Loucy (cell line): ENCODE measurements around the gene CES5A.

Source experiments
- H2AFZ ChIP-seq: fragments of 200-600 bp; sonication (generic); 2 replicates; pipeline ENCODE4 v1.6.0; 2016; ENCODE audit warnings: antibody characterized with exemption, mild to moderate bottlenecking, low read length, moderate library complexity
- H3F3A ChIP-seq: fragments of 200-600 bp; 2 replicates; pipeline ENCODE4 v1.6.0; 2016; ENCODE audit warnings: antibody characterized with exemption, low read depth, mild to moderate bottlenecking
- H3K27me3 ChIP-seq: fragments of 200-600 bp; sonication (generic); 2 replicates; pipeline ENCODE4 v1.6.1; 2014; ENCODE audit warnings: low read length, mild to moderate bottlenecking; ENCODE audit not compliant: insufficient read depth, poor library complexity, severe bottlenecking
- H3K36me3 ChIP-seq: fragments of 200-600 bp; sonication (generic); 2 replicates; pipeline ENCODE4 v1.6.1; 2016; ENCODE audit warnings: low read length; ENCODE audit not compliant: insufficient read depth
- H3K4me1 ChIP-seq: fragments of 200-600 bp; sonication (generic); 2 replicates; pipeline ENCODE4 v1.5.1; 2014; ENCODE audit warnings: low read length, mild to moderate bottlenecking; ENCODE audit not compliant: insufficient read depth, poor library complexity, severe bottlenecking
- H3K4me2 ChIP-seq: fragments of 200-600 bp; sonication (generic); 2 replicates; pipeline ENCODE4 v1.6.0; 2014; ENCODE audit warnings: antibody characterized with exemption, low read length, low read depth, mild to moderate bottlenecking; ENCODE audit not compliant: poor library complexity, severe bottlenecking
- H3K4me3 ChIP-seq: fragments of 200-600 bp; sonication (generic); 2 replicates; pipeline ENCODE4 v1.5.1; 2014; ENCODE audit warnings: low read length, mild to moderate bottlenecking, mixed read lengths; ENCODE audit not compliant: poor library complexity, severe bottlenecking
- H3K79me2 ChIP-seq: fragments of 200-600 bp; sonication (generic); 2 replicates; pipeline ENCODE4 v1.6.1; 2014; ENCODE audit warnings: low read length; ENCODE audit not compliant: insufficient read depth
- H3K9ac ChIP-seq: fragments of 200-600 bp; sonication (generic); 2 replicates; pipeline ENCODE4 v1.6.0; 2014; ENCODE audit warnings: mild to moderate bottlenecking, low read depth, low read length, moderate library complexity; ENCODE audit not compliant: poor library complexity, severe bottlenecking
- H3K9me2 ChIP-seq: fragments of 200-600 bp; sonication (generic); replicated peaks from 2 replicates; pipeline ENCODE4 v1.6.1; 2016; ENCODE audit warnings: low read depth, low read length, mixed read lengths
- H3K9me3 ChIP-seq: fragments of 200-600 bp; sonication (generic); 2 replicates; pipeline ENCODE4 v1.6.1; 2014; ENCODE audit warnings: mild to moderate bottlenecking, antibody characterized with exemption, low read length, low read depth; ENCODE audit not compliant: insufficient read depth
- H4K20me1 ChIP-seq: fragments of 200-600 bp; sonication (generic); 2 replicates; pipeline ENCODE4 v1.6.0; 2014; ENCODE audit warnings: antibody characterized with exemption, low read length, mild to moderate bottlenecking; ENCODE audit not compliant: insufficient read depth, poor library complexity, severe bottlenecking
- EZH2phosphoT487 ChIP-seq: fragments of 200-600 bp; IDR thresholded peaks from 2 replicates; pipeline ENCODE4 v1.6.1; 2018; ENCODE audit warnings: antibody characterized with exemption, mild to moderate bottlenecking, moderate library complexity, borderline replicate concordance
- TF ChIP-seq, protein P1 (sequence below): fragments of 200-600 bp; sonication (generic); conservative IDR thresholded peaks from 2 replicates; pipeline ENCODE4 v1.5.1; 2014; ENCODE audit warnings: mild to moderate bottlenecking, antibody characterized with exemption, low read length

Gene CES5A

DNA sequence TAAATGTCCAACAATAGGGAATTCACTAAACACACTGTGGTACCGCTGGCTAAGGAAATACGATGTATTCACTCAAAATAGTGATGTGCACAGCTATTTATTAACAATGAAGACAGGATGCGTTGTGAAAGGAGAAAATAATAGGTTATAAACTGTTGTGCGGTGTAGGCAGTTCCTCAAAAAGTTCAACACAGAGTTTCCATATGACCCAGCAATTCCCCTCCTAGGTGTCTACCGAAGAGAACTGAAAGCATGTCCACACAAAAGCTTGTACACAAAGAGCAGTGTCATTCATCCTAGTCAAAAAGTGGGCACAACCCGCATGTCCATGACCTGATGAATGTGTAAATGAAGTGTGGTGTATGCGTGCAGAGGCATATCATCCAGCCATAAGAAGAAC is 41.1 kb downstream of the CES5A start:
- Histone ChIP-seq H3K4me1 (no peaks in the 10 kb centered on the region), H3K9me2 (no peaks in the 10 kb centered on the region), H3K36me3 (no peaks in the 10 kb centered on the region), H3K9me3 (no peaks in the 10 kb centered on the region), H2AFZ (no peak overlapping the region), H3F3A (no peaks in the 10 kb centered on the region), H4K20me1 (no peaks in the 10 kb centered on the region), H3K79me2 (no peaks in the 10 kb centered on the region), H3K4me2 (no peak overlapping the region), H3K27me3 (no peaks in the 10 kb centered on the region), H3K4me3 (no peak overlapping the region), H3K9ac (no peak overlapping the region)
- TF ChIP-seq, protein P1, sequence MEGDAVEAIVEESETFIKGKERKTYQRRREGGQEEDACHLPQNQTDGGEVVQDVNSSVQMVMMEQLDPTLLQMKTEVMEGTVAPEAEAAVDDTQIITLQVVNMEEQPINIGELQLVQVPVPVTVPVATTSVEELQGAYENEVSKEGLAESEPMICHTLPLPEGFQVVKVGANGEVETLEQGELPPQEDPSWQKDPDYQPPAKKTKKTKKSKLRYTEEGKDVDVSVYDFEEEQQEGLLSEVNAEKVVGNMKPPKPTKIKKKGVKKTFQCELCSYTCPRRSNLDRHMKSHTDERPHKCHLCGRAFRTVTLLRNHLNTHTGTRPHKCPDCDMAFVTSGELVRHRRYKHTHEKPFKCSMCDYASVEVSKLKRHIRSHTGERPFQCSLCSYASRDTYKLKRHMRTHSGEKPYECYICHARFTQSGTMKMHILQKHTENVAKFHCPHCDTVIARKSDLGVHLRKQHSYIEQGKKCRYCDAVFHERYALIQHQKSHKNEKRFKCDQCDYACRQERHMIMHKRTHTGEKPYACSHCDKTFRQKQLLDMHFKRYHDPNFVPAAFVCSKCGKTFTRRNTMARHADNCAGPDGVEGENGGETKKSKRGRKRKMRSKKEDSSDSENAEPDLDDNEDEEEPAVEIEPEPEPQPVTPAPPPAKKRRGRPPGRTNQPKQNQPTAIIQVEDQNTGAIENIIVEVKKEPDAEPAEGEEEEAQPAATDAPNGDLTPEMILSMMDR: no peak
- TF ChIP-seq EZH2phosphoT487: no peak

DNA sequence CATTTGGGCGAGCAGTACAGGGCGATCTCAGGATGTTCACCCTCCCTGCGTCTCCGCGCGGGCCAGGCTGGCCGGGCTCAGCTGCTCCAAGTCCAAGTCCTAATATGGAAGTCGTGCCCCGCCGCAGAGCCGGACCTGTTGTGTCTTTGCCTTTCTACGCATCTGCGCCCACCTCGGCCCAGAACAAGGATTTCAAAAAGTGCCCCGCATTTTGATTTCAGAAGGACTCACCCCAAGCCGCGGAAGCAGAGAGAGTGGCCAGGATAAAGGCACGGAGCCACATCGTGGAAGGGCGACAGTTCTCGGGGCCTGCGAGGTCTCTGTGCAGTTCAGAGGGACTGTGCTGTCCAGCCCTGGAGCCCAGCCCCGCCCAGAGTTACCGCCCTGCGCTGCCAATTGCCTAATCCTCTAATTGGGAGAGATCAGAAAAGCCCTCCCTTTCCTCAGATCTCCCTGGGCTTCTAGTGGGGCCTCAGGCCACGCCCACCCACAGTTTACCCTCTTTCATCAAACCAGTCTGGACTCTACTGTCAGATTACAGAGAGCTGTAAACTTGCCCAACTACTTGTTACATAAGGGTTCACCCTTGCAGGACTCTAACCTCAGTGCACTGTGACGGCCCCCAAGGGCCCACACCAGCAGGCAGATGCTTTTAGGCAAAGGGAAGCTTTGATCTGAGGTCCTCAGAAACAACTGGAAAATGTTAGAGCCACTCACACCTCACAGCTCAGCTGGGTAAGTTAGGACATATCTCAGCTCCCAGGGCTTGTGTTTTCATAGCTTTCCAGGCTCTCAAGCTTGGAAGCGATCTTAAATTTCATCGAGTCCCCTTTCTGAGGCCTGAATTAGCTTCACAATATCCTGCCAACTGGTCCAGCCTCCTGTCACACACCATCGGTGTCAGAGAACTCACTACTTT is 42.1 kb downstream of the CES5A start, which contains the start of gene CES1:
Gene CES1 (minus strand): TSS at position 324 of the 919 bp plus-strand sequence. CDS start 41 bp downstream, at position 283.
- Histone ChIP-seq H3K36me3 (no peaks in the 10 kb centered on the region), H3K9me3 (no peaks in the 10 kb centered on the region), H3K4me1 (no peaks in the 10 kb centered on the region), H3K27me3 (no peaks in the 10 kb centered on the region), H3K79me2 (no peaks in the 10 kb centered on the region), H3K9ac (no peak within 1 kb of the TSS), H4K20me1 (no peaks in the 10 kb centered on the region), H3K4me2 (no peak within 1 kb of the TSS), H3K9me2 (no peaks in the 10 kb centered on the region), H3K4me3 (no peak within 1 kb of the TSS), H2AFZ (no peak within 1 kb of the TSS), H3F3A (no peaks in the 10 kb centered on the region)
- TF ChIP-seq, protein P1: no peak
- no peak for TF ChIP-seq EZH2phosphoT487

DNA sequence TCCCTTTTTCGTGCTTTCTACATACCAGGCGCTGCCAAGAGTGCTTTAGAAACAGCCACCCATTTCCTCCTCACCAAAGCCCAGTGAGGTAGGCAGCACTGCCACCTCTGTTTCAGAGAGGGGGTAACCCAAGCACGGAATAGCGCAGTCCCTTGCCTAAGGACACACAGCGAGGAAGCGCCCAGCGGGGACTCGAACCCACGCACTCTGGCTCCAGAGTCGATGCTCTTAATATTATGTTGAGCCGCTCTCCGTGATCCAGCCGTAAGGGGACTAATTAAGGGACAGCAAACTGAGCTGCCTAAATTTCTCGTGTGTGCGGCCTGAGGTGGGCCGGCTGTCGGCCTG is 42.8 kb downstream of the CES5A start:
- Histone ChIP-seq H3K4me3 (no peak overlapping the region), H3K9ac (no peak overlapping the region), H3K4me1 (no peaks in the 10 kb centered on the region), H3K79me2 (no peaks in the 10 kb centered on the region), H3K36me3 (no peaks in the 10 kb centered on the region), H3K27me3 (no peaks in the 10 kb centered on the region), H3F3A (no peaks in the 10 kb centered on the region), H4K20me1 (no peaks in the 10 kb centered on the region), H3K4me2 (no peak overlapping the region), H3K9me2 (no peaks in the 10 kb centered on the region), H3K9me3 (no peaks in the 10 kb centered on the region), H2AFZ (no peak overlapping the region)
- no peak for TF ChIP-seq EZH2phosphoT487
- TF ChIP-seq, protein P1: no peak
